NCI-H2081 treated with DMSO at 0.1 percent for 48 hours (cell line): ENCODE results near the gene H2AZ2.

ENCODE experiments used
- DNase-seq: peaks from one replicate; lab custom pipeline; 2025; lab: John Stamatoyannopoulos, UW

Gene H2AZ2

DNA sequence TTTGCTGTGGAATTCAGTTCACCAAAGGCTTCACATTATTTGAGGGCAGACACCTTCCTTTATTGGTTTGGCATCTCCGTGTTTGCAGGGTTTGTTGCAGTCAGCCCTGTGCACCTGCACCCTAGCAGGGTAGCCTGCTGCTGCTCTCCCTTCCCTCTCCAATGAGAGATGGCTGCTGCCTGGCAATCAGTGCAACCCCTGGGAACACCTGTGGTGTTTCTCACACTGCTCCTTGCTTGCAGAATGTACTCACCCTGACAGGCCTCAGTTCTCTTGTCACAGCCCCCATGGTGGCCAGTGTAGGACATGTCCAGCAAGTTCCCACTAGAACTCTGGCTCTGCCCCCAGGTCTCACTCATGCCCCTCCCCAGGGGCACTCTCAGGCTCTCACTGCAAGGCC, 63.5 kb downstream of the H2AZ2 start:
- DNase-seq, result no peak

DNA sequence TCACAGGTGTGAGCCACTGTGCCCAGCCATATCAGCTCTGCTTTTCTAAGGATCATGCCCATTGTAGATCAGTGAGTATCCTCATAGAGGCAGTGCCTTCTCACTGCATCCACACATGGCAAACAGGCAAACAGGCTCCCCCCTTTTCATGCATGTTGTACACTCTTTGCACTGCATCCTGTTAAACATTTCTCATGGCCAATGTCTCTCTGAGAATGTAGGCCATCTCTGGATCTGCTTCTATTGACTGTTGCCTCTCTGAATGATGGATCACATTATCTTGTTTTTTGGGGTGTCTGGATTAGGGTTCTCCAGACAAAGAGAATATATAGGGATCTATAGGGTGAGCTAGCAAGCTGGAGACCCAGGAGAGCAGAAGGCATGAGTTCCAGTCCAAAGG, 64.5 kb downstream of the H2AZ2 start:
- no peak for DNase-seq

DNA sequence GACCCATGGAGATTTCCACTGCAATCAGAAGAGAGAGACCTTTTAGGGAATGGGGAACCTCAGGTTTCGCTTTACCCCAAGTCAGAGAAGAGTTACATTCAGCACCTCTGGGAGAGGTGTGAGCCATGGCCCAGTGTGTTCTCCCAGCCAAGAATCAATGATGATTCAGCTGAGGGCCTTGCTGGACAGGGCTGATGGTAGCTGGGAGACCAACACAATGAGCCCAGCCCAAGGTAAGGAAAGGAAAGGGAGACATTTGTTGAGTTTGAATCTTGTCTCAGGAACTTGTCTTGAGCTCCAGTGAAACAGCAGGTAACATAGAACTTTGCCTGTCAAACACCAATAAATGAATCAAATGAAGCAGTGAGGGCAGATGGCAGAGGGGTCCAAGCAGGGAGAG, 65.4 kb downstream of the H2AZ2 start:
- no peak for DNase-seq
